Measurements from ENCODE around the gene CAPN12.

Gene CAPN12

GRCh38 chr19:38693380-38694223, 50.7 kb downstream of the CAPN12 start:
- no peak overlapping the region for H3K4me3 ChIP-seq (ENCODE audit: low read depth, low read length)
- no peak for TF ChIP-seq CTCF (IDR thresholded peaks at IDR 0.05; ENCODE audit: low read depth, low read length)

- no peak for TF ChIP-seq CTCF (IDR thresholded peaks at IDR 0.05; ENCODE audit: low read depth, low read length)
- no peak overlapping the region for H3K4me3 ChIP-seq (ENCODE audit: low read depth, low read length)
Observed at GRCh38 chr19:38692458-38693379, 51.6 kb downstream of the CAPN12 start.

GRCh38 chr19:38691938-38692457, 52.3 kb downstream of the CAPN12 start:
- TF ChIP-seq CTCF (IDR thresholded peaks at IDR 0.05; ENCODE audit: low read depth, low read length) = no peak
- H3K4me3 ChIP-seq (ENCODE audit: low read depth, low read length) = no peak overlapping the region

- H3K4me3 ChIP-seq (ENCODE audit: low read depth, low read length) = no peak overlapping the region
- no peak for TF ChIP-seq CTCF (IDR thresholded peaks at IDR 0.05; ENCODE audit: low read depth, low read length)
Observed at GRCh38 chr19:38690832-38691231, 53.4 kb downstream of the CAPN12 start.

- TF ChIP-seq CTCF (IDR thresholded peaks at IDR 0.05; ENCODE audit: low read depth, low read length) = no peak
- H3K4me3 ChIP-seq (ENCODE audit: low read depth, low read length) = no peak overlapping the region
Observed at GRCh38 chr19:38690146-38690545, 54.1 kb downstream of the CAPN12 start.

GRCh38 chr19:38687837-38688378, 56.4 kb downstream of the CAPN12 start:
- H3K4me3 ChIP-seq (ENCODE audit: low read depth, low read length) = no peak overlapping the region
- no peak for TF ChIP-seq CTCF (IDR thresholded peaks at IDR 0.05; ENCODE audit: low read depth, low read length)
